GM18858 (cell line): Measurements from ENCODE around the gene RACGAP1.

ENCODE experiments used
- ATAC-seq: cut with Tn5 transposase; IDR thresholded peaks from one replicate; pipeline ENCODE4 v1.9.1; 2021; ENCODE audit not compliant: unreplicated experiment

The RACGAP1 gene

DNA sequence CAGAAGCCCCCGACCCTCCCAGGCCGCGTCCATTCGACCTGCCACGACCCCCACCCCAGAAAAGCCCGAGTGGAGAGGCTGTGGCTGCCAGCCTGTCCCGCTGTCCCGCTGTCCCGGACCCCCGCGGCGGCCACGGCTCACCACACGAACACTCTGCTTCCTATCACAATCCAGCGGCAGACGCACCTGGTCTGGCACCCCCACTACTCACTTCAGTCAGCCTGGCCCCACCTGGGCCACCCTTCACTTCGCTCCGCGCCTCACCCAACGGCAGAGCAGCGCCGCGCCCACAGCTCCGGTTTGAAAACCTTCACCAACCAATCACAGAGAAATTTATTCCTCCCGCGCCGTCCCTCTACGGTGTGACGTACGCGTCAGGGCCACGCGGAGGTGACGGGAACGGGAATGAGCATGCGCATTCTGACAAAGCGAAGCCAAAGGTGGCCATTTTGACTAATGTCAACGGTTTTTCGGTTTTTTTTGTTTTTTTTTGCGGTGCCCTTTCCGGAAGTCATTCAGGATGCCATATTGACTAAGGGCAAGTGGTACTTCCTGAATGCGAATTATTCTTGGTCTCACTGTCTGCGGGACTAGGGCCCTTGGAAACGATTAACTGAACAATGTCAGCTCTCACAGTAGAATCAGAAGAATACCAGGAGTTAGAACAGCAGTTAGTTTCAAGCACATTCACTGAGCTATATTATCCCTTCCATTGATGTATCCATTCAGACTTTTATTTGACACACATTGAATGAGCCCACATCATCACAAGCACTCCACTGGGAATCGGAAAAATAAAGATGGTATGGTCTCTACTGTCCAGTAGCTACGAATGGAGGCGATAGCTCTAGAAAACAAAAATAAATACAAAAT is at the start of gene RACGAP1:
RACGAP1 (minus strand) TSS at position 308 of the 873 bp plus-strand sequence. CDS start 8,779 bp downstream, outside the sequence.
- peak; percentile 92 for ATAC-seq

GRCh38 chr12:50073712-50074111 is 48.4 kb upstream of the RACGAP1 start:
- ATAC-seq, result no peak

DNA sequence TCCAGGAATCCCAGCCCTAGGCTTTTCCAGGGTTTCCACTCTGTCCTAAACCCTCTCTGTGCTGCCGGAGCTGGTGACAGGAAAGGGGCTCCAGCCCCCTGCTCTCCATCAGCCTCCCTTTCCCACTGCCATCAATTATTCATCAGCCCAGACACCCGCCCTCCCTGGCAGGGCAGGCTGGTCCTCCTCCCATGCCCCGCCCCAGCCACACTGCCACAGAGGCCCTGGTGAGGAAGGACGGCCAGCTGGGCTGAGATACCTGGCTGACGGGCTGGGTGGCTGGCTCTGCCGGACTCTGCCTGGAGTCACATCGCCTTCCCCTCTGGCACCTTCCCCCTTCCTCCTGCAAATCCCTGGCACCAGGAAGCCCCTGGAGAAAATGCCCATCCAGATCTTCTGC is 47.9 kb upstream of the RACGAP1 start:
- no peak for ATAC-seq

DNA sequence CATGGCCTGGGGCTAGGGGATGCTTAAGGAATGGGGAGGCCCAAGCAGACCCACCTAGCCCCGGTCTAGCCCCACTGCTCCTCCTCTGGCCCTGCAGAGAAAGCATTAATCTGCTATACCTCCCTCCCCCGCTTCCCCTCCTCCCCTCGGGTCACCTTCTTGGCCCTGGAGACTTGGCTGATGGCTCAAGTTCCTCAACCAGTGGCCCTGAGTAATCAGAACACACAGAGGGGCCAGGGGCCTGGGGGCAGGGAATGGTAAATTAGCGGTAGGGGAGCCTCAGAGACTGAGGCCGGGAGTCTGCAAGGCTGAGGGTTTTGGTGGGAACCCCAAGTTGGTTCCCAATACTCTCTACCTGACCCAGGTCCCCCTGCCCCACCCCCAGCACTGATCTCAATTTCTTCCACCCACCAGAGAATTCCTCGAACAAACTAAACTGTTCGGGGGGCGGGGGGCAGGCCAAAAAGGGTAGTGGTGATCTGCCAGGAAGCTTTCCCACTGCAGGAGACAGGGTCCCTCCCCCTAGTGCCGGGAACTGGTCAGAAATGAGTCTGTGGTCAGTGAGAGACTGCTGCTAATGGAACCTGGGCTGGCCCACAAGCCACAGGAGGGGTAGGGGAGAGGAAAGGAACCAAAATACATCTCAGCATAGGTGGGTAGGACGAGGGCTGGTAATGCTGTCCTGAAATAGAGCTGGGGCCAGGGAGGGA is 47.1 kb upstream of the RACGAP1 start:
- ATAC-seq, result no peak

- no peak for ATAC-seq
Measured at GRCh38 chr12:50070314-50071060, 45.2 kb upstream of the RACGAP1 start.

DNA sequence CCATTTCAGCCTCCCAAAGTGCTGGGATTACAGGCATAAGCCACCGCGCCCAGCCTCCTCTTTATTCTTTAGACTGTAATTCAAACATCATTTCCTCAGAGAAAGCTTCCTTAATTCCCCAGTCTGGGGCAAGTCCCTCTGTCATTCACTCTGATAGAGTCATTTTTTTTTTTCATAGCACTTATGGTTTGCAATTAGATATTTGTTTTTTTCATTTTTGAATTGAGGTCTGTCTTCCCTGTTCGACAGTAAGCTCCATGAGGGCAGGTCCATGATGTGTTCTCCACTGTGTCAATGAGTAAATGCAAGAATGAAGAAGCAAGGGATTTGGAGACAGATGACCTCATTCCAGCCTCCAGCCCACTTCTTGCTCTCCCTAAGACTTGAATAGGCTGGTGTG is 44.2 kb upstream of the RACGAP1 start:
- ATAC-seq, result no peak

DNA sequence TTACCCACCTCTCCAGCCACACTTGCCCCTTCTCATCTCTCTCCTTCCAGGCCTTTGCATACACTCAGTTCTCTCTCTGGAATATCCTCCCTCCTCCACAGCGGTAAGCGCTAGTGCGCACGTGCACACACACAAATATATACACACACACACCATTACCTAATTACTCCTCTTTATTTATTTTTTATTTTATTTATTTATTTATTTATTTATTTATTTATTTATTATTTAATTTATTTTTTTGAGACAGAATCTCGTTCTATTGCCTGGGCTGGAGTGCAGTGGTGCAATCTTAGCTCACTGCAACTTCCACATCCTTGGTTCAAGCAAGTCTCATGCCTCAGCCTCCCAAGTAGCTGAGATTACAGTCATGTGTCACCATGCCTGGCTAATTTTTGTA is 43.8 kb upstream of the RACGAP1 start:
- ATAC-seq, result no peak

- no peak for ATAC-seq
Measured at GRCh38 chr12:50066402-50066801, 41.1 kb upstream of the RACGAP1 start.

DNA sequence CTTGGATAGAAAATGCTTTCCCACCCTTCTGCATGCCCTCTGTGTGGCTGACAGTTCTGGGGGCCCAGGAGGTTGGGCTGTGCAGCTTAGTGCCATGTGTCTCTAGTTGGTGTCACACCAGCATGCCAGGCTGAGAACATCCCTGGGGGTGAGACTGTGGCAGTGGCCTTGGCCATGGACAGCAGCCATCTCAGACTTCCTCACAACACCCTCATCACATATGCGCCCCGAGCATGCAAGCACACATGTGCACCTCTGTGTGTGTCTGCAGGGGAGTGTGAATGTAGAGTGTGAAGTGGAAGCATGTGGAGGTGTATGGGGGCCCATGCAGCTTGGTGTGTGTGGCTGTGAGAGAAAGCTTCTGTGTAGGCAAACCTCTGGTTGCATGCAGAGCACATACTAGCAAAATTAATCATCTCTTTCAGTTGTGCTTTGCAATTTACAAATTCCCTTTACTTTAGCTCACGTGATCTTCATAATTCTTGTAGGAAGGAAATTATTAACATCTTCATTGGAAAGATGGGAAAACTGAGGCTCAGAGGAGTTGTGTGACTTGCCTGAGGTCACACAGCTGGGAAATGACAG is 40.5 kb upstream of the RACGAP1 start:
- no peak for ATAC-seq

GRCh38 chr12:50062728-50063460 is 37.6 kb upstream of the RACGAP1 start:
- ATAC-seq, result no peak

GRCh38 chr12:50061946-50062686 is 36.8 kb upstream of the RACGAP1 start:
- ATAC-seq, result no peak

GRCh38 chr12:50061171-50061570 is 35.9 kb upstream of the RACGAP1 start:
- ATAC-seq, result no peak

- ATAC-seq, result no peak
Measured at GRCh38 chr12:50060120-50060468, 34.8 kb upstream of the RACGAP1 start.

GRCh38 chr12:50059440-50060119 is 34.3 kb upstream of the RACGAP1 start:
- no peak for ATAC-seq

DNA sequence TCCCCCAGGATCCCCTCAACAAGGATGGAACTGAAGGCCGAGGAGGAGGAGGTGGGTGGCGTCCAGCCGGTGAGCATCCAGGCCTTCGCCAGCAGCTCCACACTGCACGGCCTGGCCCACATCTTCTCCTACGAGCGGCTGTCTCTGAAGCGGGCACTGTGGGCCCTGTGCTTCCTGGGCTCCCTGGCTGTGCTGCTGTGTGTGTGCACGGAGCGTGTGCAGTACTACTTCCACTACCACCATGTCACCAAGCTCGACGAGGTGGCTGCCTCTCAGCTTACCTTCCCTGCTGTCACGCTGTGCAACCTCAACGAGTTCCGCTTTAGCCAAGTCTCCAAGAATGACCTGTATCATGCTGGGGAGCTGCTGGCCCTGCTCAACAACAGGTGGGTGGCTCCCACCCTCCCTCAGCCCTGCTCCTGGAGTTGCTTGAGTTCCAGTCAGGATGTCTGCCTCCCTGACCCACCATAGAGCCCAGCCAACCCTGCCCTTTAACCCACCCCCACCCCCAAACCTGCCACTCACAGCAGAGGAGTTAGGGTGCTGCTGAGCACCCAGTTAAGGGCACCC is 33.5 kb upstream of the RACGAP1 start:
- ATAC-seq, result no peak

GRCh38 chr12:50057896-50058670 is 32.8 kb upstream of the RACGAP1 start:
- no peak for ATAC-seq

DNA sequence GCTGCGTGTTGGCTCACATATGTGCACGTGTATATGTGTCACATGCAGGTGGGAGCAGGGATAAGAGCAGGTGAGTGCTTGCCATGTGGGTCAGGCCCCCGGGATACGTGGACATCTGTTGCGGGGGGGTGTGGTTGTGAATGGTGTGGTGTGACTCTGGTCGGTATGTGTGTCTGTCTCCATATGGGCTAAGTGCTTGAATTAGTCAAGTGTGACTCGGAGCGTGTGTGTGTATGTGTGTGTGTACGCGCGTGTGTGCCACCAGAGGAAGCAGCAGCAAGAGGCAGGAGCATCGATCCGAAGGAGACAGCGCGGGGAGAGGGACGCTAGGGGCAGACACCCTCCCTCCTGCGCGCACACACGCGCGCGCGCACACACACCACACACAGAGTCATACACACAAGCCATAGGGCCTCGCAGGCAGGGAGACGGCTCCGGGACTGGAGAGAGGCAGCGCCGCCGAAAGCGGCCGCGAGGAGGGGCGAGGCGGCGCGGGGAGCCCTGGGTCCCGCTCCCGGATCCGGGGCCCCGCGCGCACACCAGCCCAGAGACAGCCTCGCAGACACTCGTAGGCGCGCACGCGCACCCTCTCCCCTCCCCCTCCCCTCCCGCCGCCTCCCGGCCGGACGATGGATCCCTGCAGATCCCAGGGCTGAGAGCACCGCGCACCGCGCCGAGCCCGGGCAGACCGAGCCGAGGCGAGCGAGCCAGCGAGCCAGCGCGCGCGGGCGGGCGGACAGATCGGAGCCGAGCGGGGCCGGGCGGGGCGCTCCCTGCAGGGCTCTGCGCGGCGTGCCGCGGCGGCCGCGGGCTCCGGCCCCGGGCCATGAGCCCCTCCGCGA is 31.9 kb upstream of the RACGAP1 start, which contains the start of gene ASIC1:
ASIC1 (plus strand) TSS at position 597 of the 842 bp plus-strand sequence. CDS start 1,171 bp downstream, outside the sequence.
- no peak for ATAC-seq
